ENCODE results near the gene SLC2A9. TPM values are rescaled to one million over a fixed set of nuclear protein-coding genes. Genes with fewer than 3 reads are reported as not detected.
"Not testable (repeated sequence)": the region's sequence is repeated elsewhere in the genome, so short reads cannot be mapped to it uniquely, and the experiment has no call there.

The SLC2A9 gene
- total RNA-seq, 1 experiment from 2014 or later, result 0.24 TPM

DNA sequence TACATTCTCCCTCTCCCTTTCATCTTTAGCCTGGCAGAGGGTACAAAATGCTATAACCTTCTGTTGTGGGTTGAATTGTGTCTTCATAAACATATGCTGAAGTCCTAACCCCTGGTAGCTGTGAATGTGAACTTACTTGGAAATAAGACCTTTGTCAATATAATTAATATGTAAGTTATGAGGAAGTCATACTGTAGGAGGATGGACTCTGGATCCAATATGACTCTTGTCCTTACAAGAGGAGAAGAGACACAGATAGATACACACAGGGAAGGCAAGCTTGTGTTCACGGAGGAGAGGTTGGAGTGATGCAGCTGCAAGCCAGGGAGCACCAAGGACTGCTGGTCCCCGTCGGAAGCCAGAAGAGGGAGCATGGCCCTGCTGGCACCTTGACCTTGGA is 94.7 kb downstream of the SLC2A9 start:
- in situ Hi-C loops (cut with HindIII; ENCODE audit: low pct_unique_long_range_greater_than_20kb, low sequenced_read_pairs), result no loop called here
- DNase-seq (ENCODE audit: low read depth, low spot score), result no peak

DNA sequence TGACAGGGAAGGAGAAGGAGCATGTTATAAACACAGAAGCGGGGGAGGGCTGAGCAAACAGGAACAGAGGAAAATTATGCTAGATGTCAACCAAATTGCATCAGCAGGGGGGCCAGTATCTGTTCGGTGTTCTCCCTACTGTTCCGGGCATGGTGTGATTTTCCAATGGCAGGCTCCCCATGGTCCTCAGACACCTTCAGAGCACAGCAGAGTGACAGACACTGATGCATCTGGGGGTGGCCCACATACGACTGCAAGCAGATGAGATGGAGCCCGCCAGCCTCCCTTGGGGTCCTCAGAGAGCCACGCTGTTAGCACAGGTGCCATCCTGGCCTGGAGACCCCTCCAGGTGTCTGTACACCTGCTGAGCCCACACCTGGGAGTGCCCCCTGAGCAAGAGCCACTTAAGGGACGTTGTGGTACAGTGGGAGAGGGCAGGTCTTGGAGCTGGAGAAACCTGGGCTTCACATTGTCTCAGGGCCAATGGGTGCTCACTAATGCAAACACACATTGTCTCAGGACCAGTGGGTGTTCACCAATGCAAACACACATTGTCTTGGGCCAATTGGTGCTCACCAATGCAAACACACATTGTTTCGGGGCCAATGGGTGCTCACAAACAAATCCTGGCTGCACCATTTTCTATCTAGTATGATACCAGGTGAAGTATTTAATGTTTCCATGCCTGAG is 95.4 kb downstream of the SLC2A9 start:
- in situ Hi-C loops (cut with HindIII; ENCODE audit: low pct_unique_long_range_greater_than_20kb, low sequenced_read_pairs), result no loop called here
- DNase-seq (ENCODE audit: low read depth, low spot score), result no peak

DNA sequence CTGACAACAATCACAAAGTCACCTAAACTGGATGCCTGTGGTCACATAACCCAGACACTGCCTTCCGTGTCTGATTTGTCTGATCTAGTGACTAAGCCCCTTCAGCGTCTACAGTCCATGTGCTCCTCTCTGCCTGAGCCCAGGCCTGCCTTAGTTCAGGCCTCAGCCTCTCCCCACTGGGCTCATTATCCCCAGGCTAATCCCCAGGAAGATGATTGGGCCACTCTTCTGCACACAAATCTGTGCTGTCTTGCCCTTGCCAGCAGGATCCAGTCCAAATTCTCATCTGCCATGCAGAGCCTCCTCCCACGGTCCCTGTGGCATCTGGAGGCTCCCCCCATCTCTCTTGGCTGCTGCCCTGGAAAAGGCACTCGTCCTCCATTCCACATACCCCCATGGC is 96.5 kb downstream of the SLC2A9 start:
- no peak for DNase-seq (ENCODE audit: low read depth, low spot score)
- in situ Hi-C loops (cut with HindIII; ENCODE audit: low pct_unique_long_range_greater_than_20kb, low sequenced_read_pairs), result no loop called here

DNA sequence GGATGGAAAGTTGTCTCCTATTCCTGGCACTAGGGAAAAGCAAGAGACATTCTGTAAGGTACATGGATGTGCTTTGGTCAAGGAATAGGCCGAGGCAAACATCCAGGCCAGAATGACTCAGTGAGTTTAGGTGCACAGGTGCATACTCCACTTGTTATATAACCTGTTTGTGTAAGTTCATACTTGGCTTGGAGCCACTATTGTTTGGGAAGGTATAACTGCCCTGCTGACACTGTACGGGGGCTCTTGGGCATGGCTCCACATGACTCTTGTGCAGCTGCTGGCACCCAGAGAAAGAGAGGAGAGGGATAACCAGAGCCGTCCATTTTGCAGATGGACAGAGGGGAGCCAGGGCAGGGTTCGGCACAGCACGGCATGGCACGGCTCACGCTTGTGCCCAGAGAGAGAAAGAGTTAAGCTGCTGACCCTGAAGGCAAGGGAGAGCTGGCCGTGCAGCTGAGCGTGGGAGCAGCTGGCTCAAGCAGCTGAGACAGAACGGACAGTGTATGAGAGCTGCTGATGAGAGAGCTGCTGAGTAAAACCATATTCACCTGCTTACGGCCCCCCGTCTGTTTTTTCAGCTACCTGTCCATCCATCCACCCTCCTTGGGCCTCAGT is 98.0 kb downstream of the SLC2A9 start:
- in situ Hi-C loops (cut with HindIII; ENCODE audit: low pct_unique_long_range_greater_than_20kb, low sequenced_read_pairs), result no loop called here
- no peak for DNase-seq (ENCODE audit: low read depth, low spot score)

DNA sequence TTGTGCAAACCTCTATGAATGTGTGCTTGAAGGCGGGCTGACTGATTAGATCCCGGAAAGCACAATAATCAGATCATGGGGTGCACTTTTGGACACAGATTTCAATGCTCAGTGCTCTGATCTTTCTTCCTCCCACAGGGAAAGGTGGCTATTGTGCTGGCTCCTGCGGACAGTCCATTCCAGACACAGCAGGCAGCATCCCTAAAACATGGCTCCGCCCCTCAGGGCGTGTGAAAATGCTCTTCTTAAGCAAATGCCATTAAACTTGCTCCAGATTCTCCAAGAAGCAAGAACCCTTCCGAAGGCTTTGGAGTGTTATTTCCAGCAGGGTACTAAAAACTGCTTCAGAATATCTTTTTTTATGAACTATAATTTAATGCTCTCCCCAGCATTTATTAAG is 100.0 kb downstream of the SLC2A9 start:
- DNase-seq (ENCODE audit: low read depth, low spot score), result no peak
- in situ Hi-C loops (cut with HindIII; ENCODE audit: low pct_unique_long_range_greater_than_20kb, low sequenced_read_pairs), result no loop called here

DNA sequence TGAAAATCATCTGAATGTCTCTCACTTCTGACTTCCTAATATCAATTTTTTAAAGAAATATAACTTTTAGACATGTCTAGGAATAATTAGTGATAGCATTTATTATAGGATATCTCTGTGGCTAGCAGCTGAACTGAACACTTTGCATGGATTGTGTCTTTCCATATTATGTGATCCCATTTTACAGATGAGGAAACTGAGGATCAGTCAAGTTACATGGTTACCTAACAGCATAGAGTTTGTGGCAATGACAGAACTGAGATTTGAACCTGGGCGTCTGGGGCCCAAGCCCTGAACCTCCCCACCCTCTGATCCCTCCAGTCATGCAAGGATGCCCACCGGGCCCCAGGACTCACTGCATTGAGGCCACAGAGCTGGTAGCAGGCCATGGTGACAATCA is 101.3 kb downstream of the SLC2A9 start:
- no peak for DNase-seq (ENCODE audit: low read depth, low spot score)
- in situ Hi-C loops (cut with HindIII; ENCODE audit: low pct_unique_long_range_greater_than_20kb, low sequenced_read_pairs), result no loop called here

DNA sequence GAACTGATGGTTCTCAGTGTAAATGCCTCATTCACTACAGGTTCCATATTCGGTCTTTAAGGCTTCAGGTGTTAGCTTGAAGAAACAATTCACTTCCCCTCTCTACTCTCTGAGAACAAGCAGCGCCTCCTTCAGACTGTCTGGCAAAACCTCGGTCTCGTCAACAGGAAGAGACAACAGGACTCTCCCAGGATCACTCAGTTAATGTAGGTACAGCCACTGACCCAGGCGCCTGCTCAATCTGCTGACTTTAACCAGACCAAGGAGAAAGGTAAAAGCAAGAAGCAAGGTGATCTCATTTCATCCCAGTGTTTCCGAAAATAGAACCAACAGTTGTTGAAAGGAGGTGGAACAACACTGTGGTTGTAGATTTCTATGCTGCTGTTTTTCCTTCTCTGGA is 102.2 kb downstream of the SLC2A9 start:
- in situ Hi-C loops (cut with HindIII; ENCODE audit: low pct_unique_long_range_greater_than_20kb, low sequenced_read_pairs), result no loop called here
- DNase-seq (ENCODE audit: low read depth, low spot score), result peak; percentile 9

DNA sequence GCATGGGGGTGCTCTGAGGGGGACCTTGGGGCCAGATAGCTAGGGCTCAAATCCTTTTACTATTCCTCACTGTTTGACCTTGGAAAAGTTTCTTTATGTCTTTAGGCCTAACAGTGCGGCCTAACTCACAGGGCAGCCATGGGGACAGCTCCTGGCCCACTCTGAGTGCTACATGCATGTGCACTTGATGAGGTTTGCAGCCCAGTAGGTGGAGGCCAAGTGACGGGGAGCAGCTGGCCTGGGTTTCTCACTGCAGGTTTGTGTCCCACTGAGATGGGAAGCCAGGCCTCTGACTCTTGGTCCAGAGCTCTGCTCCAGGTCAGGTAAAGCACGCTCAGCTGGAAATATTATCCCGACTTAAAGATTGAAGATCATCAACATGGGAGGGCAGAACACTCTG is 102.8 kb downstream of the SLC2A9 start:
- DNase-seq (ENCODE audit: low read depth, low spot score), result no peak
- in situ Hi-C loops (cut with HindIII; ENCODE audit: low pct_unique_long_range_greater_than_20kb, low sequenced_read_pairs), result no loop called here

DNA sequence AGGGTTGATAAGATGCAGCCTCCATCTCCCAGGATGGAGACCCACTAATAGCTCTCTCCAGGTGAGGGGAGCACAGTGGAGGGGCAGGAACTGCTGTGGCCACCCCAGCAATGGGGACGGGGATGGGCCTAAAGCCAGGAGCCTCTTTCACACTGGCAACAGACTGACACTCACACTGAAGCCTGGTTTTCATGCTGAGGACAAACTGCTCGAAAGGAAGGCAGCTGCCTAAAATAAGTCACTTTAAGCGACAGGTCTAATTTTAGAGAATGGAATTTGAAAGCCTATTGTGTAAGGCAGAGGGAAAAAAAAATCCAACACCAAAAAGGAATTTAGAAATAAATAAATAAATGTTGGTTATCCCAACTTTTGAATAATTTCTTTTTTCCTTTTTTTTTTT is 104.4 kb downstream of the SLC2A9 start:
- in situ Hi-C loops (cut with HindIII; ENCODE audit: low pct_unique_long_range_greater_than_20kb, low sequenced_read_pairs), result no loop called here
- no peak for DNase-seq (ENCODE audit: low read depth, low spot score)

DNA sequence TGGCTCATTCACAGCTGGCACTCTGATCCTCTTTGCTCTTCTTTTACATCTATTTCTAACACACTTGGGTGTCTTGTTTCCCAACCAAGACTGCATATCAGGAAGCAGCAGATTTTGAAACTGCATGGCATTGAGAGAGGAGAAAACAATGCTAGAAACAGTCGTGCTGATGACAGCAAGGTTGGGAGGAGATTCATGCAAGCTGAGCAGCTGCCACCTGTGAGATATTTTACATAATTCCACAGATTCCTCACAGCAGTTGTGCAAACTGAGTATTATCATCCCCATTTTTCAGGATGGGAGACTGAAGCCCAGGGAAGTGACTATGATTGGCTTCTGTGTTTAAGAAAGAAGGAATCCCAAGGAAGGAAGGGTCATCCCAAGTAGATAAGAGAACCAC is 105.0 kb downstream of the SLC2A9 start:
- DNase-seq (ENCODE audit: low read depth, low spot score), result no peak
- in situ Hi-C loops (cut with HindIII; ENCODE audit: low pct_unique_long_range_greater_than_20kb, low sequenced_read_pairs), result no loop called here

DNA sequence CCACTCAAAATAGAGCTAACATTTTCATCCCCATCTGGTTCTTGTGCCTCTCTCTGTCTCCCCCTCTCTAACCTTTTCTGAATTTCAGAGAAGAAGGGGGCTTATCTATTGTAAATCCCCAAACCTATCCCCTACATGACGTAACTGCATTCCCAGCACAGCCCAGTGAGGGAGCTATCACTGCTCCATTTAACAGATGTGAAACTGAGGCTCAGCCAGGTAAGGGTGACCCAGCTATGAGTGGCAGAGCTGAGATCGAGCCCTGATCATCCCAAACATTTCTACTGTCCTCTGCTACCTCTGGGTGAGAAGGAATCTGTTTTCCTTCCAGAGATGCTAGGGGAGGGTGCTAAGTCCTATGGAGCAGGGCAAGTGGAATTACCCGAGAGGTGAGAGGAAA is 107.5 kb downstream of the SLC2A9 start:
- no peak for DNase-seq (ENCODE audit: low read depth, low spot score)
- in situ Hi-C loops (cut with HindIII; ENCODE audit: low pct_unique_long_range_greater_than_20kb, low sequenced_read_pairs), result no loop called here

DNA sequence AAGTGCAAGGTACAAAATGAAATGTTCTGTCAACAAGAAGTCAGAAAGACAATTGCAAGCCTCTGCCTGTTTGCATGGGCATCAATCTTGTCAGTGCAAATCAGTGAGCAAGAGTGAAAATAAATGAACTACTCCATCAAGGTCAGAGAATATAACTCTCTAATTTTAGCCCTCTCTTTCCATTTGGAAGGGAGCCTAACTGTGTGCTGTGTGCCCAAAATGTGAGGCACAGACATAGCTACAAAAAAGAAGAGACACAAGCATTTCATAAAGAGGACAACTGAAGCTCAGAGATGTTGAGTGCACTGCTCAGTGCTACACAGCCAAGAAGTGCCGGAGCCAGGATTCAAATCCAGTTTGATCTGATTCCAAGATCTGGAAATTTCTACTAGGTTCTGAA is 114.3 kb downstream of the SLC2A9 start:
- no peak for DNase-seq (ENCODE audit: low read depth, low spot score)
- in situ Hi-C loops (cut with HindIII; ENCODE audit: low pct_unique_long_range_greater_than_20kb, low sequenced_read_pairs), result no loop called here

DNA sequence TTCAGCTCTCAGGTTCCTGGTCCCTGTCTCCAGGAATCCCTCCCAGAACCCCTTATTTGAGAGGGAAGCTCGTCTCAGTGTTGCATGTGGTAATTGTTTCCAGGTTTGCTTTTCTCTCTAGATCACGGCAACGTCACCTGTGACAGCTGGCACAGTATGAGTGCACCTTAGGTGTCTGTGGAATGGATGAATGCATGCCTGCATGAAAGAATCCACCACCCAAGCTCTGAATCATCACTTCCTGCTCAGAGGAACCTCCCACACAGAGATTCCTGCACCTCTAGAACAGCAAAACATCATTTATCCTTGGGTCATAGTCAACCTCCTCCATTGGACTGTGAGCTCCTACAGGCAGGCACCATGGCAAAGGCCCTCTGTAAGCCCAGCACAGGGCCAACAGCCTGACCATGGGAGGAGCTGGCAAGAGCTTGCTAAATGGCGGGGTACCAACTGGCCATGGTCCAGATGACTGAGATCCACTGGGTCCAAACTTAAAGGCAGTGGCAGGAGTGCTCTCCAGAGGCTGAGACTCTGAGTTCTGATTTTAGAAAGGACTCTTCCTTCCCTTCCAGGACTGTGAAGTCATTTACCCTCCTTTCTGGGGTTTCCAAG is 116.2 kb downstream of the SLC2A9 start:
- in situ Hi-C loops (cut with HindIII; ENCODE audit: low pct_unique_long_range_greater_than_20kb, low sequenced_read_pairs), result no loop called here
- DNase-seq (ENCODE audit: low read depth, low spot score), result no peak

DNA sequence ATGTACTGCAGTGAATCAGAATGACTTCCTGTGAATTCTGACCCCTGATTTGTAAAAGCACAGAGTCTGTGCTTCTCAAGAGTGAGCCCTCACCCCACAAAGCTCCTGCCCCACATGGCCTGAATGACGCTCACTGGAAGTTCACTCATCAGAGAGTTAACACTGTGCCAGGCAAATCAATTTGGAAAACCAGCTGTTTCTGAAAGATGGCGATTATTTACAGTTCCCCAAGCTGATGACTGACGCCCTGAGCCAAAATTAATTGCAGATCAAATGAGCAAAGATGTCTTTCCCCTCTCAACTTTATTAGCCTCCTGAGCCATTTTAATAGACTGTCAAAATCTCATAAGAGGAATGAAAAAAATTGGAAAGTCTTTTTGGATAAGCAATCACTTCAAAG is 118.0 kb downstream of the SLC2A9 start:
- no peak for DNase-seq (ENCODE audit: low read depth, low spot score)
- in situ Hi-C loops (cut with HindIII; ENCODE audit: low pct_unique_long_range_greater_than_20kb, low sequenced_read_pairs), result no loop called here

DNA sequence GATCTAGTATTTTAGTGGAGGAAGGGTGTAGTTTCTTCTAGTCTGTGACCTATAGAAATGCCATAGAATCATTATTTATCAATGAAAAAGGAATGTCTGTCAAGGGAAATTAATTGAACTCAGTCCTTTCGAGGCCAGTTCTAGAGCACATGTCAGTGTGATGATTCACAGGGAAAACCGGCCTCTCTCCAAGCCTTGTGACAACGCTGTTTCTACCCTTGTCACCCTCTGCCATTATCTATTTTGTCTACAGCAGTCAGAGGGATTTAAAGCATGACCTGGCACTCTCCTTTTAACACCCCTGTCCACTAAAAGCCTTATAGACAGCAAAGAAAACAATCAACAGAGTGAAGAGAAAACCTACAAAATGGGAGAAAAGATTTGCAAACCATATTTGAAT is 120.0 kb downstream of the SLC2A9 start:
- in situ Hi-C loops (cut with HindIII; ENCODE audit: low pct_unique_long_range_greater_than_20kb, low sequenced_read_pairs), result no loop called here
- no peak for DNase-seq (ENCODE audit: low read depth, low spot score)

DNA sequence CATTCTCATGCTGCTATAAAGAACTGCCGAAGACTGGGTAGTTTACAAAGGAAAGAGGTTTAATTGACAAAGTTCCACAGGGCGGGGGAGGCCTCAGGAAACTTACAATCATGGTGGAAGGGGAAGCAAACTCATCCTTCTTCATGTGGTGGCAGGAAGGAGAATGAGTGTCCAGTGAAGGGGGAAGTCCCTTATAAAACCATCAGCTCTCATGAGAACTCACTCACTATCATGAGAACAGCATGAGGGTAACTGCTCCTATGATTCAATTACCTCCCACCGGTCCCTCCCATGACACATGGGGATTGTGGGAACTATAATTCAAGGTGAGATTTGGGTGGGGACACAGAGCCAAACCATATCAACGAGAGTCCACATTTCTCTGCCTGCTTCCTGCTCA is 120.7 kb downstream of the SLC2A9 start:
- in situ Hi-C loops (cut with HindIII; ENCODE audit: low pct_unique_long_range_greater_than_20kb, low sequenced_read_pairs); DNase-seq (ENCODE audit: low read depth, low spot score): not testable (repeated sequence)

DNA sequence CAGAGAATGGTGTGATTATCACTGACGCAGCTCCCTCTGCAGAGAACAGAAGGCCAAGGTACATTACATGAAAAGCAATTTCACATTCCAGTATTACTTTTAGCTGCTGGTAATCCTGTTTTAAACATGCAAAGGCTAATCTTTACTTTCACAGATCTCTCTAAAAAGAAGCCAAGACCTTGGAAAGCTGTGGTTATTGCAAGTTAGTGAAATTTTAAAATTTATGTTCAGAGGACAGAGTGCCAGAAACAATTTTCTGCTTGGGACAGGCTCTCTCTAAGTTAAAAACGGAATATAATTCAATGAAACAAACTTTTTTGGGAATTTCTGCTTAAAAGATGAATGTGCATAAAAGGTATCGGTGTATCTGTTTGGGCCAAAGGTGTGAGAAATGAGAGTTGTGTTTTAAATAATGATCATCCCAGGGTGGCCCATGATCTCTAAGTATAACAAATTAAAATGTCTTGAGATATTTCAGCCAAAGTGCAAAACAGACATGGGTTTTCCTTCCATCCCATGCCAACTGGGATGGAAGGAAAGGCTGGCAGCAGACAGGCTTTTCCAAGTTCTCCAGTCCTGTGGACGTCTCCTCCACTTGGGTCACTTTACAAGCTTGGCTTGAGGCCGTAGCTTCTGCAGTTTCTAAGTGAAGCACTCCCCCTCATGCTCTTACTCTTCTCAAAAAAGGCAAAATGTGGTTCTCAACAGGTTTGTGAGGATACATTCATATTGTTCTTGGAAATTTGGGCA is 121.8 kb downstream of the SLC2A9 start:
- DNase-seq (ENCODE audit: low read depth, low spot score), result no peak
- in situ Hi-C loops (cut with HindIII; ENCODE audit: low pct_unique_long_range_greater_than_20kb, low sequenced_read_pairs), result no loop called here

DNA sequence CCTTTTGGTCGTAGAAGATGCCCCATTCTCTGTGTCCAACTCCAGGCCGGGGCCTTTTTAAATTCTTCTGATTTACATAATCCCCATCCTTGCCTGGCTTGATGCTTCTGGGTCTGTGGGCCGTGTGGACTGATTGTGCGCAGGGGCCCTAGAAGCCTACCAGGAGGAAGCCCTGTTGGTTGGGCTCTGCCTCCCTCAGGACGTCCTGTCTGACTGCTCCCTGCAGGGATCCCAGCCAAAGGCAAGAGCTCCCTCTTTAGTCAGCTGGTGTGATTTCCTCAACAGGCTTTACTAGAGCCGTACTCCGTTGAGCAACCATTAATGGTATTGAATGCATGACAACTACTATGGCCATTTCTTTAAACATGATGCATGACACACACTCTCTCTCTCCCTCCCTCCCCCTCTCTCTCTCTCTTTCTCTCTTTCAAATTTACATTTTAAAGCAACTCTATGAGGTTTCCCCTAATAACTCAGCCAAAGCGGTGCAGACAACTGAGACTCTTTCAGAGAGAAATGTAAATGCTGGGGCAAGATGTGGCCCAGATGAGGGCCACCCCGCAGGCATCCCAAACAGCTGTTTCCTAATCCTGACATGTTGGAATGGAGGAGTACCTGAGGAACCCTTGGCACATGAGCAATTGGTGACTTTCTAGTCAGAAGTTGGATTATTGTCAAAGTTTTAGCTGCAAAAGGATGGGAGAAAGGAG is 122.5 kb downstream of the SLC2A9 start:
- in situ Hi-C loops (cut with HindIII; ENCODE audit: low pct_unique_long_range_greater_than_20kb, low sequenced_read_pairs), result no loop called here

More for the DNA sequence above, 122.5 kb downstream of the SLC2A9 start:
- DNase-seq (ENCODE audit: low read depth, low spot score), result peak; percentile 82
